GM19468 (cell line): ENCODE results near the gene VGLL3.

Experiments used
- ATAC-seq: cut with Tn5 transposase; IDR thresholded peaks from one replicate; pipeline ENCODE4 v1.9.1; 2021; ENCODE audit warnings: mild to moderate bottlenecking, moderate library complexity, moderate number of reproducible peaks; ENCODE audit not compliant: unreplicated experiment; ENCODE audit errors: extremely low read depth

Gene VGLL3

DNA sequence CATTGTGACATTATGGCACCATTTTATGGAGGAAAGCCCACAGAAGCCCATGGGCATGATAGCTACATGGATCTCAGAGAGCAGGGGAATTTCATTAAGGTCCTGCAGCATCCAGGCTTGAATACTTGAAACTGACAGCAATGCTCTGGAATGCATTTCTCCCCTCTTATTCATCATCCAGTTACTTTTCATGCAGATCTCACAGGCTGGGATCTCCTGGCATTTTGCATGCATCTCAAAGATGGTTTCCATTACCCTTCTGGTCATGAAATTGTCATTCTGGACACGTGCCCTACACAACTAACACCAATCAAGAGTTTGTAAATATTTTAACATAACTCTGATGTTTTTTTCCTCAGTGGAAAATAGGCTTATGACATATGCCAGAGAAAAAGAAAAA, 32.4 kb downstream of the VGLL3 start:
- ATAC-seq: no peak

DNA sequence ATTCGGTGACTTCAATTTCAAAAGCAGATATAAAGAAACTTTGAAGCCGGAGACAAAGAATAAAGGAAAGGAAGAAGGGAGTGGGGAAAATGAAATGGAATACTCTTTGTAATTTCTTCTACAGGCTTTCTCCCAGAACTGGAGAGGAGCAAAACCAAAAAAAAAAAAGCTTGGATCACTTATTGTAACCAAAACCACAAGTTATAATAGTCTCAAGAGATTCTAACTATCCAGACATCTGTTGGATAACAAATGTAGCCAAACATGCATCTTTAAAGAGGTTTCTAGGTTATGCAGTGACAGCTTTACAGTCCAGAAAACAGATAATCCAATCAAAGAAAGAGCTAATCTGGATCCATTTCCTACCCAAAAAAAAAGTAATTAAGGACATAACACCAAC, 36.2 kb downstream of the VGLL3 start:
- no peak for ATAC-seq

DNA sequence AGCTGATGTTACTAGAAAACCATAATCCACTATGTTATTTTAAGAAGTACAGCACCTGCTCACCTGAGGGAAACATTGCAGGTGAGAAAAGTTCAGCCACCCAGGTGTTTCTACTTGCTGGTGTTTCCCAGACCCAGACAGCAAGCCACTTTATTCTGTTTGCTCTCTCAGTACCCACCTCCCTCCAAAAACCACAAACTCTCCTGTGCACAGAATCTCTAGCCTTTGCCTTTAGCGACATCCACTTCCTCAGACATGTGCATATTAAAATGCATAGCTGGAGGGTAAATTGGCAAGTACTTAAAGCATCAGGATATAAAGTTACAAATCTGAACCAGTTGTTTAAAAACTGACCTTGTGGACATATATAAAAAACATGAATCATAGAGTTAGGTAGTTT, 36.7 kb downstream of the VGLL3 start:
- ATAC-seq: no peak

DNA sequence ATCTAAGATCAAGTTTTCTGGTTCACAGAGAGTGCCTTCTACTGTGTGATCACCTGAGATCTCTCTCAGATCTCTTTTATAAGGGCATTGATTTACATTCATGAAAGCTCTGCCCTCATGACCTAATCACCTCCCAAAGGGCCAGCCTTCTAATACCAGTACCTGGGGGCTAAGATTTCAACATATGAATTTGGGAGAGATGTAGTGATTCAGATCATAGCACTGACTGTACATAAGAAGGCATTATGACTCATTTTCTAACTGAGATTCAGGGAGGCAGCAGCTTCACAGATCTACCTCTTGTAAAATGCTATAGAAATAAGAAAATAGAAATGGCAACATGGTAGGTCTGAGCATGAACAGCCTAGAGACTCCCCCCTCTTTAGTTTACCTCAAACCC, 39.6 kb downstream of the VGLL3 start:
- ATAC-seq: no peak

DNA sequence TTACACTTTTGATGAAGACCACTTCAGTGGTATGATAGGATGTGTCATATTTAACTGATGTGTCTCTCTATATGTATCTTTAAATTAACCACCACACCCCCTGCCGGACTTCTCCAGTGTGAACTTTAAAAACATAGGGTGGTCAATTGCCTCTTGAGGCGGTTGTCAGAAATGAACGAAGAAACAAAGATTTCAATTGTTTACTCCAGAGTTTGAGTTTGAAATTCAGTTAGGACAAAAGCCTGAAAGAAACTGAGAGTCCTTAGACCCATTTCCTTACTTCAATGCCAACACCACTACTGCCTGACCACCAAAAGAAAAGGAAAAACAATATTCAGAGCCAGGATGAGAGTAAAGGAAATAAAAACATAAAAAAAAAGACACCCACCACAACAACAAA, 40.2 kb downstream of the VGLL3 start:
- no peak for ATAC-seq

DNA sequence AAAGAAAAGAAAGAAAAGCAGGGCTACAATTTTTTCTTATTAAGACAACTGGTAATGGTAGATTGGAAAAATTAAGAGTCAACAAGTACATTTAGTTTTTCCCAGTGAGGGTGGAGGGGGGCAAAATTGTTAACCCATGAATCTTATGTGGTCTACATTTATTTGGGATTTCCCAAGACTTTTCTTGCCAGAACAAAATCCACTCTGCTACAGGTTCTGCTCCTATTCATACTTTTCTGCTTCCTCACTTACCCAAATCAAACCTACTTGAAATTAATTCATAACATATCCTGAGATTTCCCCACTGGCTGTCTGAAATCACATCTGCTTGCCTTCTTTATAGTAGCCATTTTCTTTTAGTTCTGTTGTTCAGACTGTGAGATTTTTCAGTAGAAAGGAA, 41.1 kb downstream of the VGLL3 start:
- no peak for ATAC-seq

DNA sequence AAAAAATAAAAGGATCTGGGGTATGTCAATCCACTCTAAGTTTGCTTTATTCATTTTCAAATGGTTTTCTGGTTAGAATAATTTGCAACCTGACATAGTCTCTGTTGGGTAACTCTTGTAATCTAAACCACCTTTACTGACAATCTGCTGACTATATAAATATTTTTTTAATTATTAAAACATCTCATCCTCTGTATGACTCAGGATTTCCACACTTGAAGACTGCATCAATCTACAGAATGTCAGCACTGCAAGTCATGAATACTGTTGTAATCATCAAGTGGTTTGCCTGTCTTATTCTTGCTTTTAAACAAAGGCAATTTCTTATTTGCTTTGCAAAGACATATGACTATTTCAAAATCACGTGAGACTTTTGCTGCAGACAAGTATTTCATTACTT, 42.1 kb downstream of the VGLL3 start:
- no peak for ATAC-seq

DNA sequence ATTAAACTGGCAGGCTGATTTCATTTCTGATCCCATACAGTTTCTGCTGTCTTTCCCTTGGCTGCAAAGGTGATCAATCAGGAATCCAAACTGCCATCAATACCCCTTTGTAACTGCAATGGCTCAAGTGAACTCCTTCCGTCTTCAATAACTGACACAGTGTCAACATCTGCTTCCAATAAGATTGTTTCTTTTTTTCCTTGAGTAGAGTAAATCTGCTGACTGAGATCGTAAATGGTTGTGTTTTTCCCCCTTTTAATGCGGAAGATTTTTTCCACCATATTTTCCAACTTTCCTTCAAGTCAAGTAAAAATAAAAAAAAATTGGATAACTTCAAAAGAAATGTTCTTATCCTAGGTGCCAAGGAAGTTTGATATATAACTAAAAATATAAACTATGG, 48.7 kb downstream of the VGLL3 start:
- no peak for ATAC-seq

DNA sequence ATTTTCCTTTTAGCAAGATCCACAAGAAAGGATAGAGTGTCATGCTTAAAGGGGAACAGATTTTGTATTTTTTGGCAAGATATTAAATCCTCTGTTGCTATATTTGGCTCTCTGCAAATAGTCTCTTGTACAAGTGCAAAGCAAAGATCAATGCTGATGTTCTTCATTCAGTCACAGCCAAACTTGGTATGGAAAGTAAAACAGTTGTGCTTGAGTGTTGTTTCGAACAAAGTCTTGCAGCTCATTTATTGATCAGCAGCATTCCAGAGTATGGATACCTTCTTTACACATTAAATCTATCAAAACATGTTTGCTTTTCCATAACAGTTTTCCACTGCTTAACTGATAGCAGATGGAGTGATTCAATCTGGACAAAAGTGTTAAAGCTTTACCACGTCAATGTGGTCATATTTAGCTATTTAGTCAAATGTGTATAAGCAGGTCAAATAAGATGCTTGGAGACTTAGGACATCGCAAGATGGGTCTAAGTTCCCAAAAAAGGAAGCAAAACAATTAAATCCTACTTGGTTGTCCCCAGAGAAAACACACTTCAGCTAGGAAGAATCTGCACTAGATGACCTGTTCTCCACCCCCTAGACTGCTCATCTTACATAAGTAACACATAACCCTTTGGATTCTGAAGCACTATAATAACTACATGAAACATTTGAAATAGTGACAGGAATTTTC, 52.4 kb downstream of the VGLL3 start:
- no peak for ATAC-seq

DNA sequence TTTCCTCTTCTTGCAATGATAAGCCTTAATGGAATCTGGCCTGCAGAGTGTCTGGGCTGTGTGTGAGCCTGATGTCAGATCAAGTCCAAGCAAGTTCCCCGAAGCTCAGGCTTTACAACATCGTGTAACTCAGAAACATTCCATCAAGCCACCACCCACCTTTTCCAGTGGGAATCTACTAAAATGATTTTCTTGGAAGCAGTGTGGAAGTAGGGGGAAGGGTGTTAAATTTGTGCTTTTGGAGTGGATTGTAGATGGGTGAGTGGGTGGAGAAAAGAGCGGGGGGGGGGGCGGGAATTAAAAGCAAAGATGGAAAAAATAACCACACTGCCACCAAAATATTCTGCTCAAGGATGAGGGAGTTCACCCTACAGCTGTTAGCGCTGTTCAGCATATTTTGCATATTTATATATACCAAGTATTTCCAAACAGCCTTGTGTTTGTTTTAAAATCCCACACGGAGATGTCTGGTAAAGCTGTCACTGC, 53.6 kb downstream of the VGLL3 start:
- ATAC-seq: no peak

DNA sequence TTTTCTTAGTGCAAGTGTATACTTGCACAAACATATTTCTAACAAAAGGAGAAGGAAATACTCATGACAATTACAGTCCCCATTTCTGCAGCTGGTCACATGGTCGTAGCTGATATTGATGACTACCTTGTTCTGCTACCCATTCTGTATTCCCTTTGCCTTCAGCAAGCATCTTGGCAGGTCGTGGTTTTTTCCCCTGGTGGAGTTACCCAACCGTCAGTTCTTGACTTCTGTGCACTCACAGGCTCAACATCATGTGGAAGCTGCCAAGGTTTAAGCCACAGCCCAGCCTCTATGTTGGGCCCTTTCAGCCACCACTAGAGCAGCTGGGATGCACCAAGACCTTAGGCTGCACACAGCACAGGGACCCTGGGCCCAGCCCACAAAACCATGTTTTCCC, 56.1 kb downstream of the VGLL3 start:
- no peak for ATAC-seq

DNA sequence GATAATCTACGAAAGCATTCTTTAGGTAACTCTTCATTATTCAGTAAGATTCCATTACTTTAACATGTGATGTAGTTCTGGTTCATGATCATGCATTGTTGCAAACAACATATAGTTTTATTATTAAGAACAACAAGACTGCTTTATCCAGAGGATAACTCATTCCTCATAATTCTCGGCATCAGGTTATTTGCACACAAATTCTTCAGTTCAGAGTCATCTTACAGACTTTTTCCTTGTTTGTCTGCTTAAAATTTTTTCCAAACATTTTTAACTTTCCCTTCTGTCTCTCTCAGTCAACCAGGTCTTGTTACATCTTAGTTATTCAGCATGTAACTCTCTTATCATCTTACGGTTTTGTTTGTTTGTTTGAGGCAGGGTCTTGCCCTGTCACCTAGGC, 60.1 kb downstream of the VGLL3 start:
- no peak for ATAC-seq

DNA sequence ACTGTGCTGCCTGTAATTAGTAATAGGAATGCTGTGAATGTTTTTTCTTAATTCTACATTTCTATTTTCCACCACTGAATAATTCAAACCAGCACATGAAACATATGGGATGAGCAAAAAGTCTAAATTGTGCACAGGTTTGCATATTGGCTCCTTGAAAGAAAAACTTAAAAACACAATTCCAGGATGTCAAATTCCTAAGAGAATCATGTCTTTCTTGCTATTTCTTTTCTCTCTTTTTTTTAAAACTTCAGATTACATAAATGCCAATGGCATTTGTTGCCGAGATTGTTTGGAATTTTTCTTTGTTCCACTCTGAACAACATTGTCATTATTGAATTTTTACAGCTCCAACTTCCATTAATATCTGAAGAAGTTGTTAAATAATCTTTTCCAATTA, 60.8 kb downstream of the VGLL3 start:
- ATAC-seq: no peak

DNA sequence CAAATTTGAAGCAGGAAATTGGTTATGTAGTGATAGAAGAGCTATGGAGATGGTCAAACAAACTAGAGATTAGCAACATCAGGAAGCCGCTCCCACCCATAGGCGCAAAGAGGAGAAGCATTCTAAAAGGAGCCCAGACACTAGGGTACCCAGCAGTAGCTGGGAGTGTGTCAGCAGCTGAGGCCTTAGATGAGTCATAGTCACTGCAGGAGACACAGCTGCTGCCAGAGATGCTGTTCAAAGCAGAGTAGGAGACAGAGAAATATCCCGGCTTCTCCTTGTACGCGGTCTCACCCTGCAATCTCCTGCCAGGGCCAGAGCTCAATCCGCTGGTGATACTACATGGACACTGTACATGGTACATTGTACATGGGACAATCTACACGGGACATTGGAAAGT, 61.9 kb downstream of the VGLL3 start:
- ATAC-seq: no peak

DNA sequence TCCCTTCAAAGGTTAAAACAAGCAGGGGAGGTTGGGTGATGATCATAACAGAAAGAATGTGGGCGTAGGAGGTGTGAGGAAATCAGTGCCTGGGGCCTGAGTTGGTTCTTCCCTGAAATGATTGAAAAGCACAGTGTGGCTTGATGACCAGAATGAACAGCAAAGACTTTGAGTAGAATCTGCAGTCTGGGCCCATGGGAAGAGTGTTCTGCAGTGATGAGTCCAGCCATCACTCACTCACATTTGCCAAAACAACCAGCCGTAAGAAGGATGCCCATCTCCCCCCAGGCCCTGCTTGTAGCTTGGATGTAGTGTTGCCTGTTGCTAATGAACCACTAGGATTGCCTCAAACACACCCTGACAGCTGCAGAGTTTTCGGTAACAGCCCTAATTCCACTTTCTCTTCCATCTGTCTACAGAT, 67.9 kb downstream of the VGLL3 start:
- ATAC-seq: no peak

DNA sequence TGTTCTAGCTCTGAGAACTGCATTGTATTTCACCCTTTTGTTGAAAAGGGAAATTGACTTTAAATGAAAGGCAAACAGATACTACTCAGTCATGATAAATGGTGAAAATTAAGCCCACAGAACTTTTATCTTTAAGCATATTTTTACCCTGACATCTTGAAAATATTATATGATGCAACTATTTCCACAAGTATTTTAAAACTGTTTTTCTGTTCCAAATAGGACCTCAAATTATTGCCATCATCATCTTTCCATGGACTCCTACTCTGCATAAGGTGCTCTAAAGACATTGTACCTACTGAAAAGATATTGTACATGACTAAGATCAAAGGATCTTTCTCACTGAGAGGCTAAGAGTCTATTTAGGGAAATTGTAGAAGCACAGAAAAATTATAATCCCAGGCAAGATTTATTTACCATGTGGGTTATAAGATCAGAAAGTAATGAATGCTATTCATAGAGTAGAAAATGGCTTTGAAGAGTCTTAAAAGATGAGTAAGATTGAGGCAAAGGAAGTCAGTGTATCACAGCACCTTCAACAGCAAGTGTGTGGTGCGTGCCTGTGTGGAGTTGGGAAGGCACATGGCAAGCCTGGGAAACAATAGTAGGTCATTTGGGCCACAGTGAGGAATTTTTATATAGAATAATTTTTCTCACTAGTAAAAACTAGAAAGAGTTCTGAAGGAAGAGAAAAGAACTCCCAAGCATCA, 68.8 kb downstream of the VGLL3 start:
- ATAC-seq: no peak

DNA sequence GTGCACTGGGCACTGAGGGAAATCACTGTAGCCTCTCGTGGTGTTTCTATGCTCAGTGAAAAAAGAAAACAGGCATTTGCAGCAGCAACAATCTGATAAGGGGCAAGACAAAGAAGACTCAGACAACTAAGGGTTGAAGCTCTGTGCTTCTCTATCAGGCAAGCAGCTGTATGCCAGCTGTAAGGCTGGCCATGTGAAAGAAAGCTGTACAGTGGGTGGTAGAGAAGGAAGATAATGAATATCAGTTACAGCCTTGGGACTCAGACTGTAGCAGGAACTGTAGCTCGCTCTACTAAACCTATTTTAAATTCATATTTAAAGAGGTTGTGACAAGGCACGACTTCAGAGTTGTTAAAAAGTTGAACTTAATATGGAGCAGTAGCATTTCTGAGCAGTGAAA, 76.3 kb downstream of the VGLL3 start:
- ATAC-seq: no peak

DNA sequence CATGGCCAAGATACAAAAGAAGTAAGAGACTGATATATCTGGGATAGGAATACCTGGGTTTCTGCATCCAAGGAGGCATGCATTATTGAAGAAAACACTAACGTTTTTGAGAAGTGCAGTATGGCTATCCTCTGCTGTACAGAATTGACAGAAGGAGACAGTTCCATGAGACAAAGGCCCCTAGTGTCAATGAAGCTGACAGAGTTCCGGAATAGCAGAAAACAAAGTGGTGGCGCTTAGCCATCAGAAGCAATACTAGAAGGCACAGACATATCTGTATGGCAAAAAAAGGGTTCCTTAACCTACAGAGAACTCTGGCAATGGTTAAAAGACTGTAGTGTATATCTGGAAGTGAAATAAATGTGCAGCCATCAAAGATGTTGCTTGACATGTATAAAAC, 77.8 kb downstream of the VGLL3 start:
- no peak for ATAC-seq

DNA sequence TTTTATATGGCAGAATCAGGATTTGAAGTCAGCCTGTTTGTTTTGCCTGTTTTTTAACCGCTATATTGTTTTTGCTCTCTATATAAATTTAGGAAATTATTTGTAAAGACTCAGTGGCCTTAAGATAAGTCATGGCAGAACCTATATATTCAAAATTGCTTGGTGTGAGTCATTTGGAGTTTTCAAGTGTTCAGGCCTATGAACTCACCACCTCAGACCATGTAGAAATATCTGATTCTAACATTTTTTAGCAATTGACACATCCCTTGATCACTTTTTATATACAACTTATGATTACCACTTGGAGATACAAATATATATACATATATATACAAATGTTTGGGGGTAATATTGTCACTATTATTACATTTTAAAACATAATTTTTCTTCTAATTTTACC, 95.7 kb downstream of the VGLL3 start:
- no peak for ATAC-seq

DNA sequence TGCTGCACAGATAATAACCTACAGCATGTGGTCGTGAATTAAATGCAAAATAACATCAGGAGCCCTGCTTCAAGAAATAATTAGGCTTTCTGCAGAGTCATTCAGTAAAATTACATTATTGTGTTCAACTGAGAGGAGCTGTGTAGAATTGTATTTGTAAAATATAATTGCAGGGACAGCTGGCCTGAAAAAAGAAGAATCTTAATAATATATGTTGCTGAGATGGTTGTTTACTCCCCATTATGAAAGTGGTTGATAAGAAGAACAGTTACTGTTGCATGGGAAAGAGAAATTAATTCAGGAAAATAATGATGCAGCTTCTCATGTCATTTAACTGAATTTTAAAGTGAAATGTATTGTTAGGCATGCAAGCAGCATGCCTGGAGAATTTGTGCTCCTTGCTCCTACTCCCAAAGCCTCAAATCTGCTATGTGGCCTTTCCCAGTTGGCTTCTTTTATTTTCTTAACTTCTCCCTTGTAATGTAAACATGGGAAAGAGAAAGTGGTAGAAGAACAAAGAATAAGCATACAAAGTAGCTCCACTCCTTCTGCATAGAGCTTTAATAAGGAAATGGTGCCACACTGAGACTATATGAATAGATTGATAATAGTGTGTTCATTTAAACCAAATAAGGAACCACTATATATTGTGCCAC, 100.1 kb downstream of the VGLL3 start:
- no peak for ATAC-seq
